Measurements from ENCODE around the gene ONECUT2.

- TF ChIP-seq RAD21 (IDR thresholded peaks at IDR 0.05; ENCODE audit: low read depth) = no peak
- TF ChIP-seq CTCF (IDR thresholded peaks at IDR 0.05 in 2 of 3, conservative IDR thresholded peaks at IDR 0.05 in 1 of 3; ENCODE audit: borderline replicate concordance in 1 of 3, insufficient read depth in 1 of 3, low read depth in 2 of 3, low read length in 2 of 3) = no peak
- TF ChIP-seq SP1 (IDR thresholded peaks at IDR 0.05; ENCODE audit: low read depth) = no peak
- no peak for TF ChIP-seq POLR2A (IDR thresholded peaks at IDR 0.05; ENCODE audit: borderline replicate concordance, extremely low read depth, insufficient read depth, insufficient read length)
- TF ChIP-seq POLR2AphosphoS5 (IDR thresholded peaks at IDR 0.05; ENCODE audit: low read depth, low read length) = no peak
- TF ChIP-seq EGR1 (IDR thresholded peaks at IDR 0.05; ENCODE audit: low read depth) = no peak
- TF ChIP-seq EZH2 (IDR thresholded peaks at IDR 0.05) = no peak
- TF ChIP-seq YY1 (IDR thresholded peaks at IDR 0.05; ENCODE audit: extremely low read depth, insufficient replicate concordance, low read depth, low read length) = no peak
- no peak for TF ChIP-seq EZH2phosphoT487 (IDR thresholded peaks at IDR 0.05; ENCODE audit: borderline replicate concordance)
- no peak for TF ChIP-seq CBX3 (IDR thresholded peaks at IDR 0.05; ENCODE audit: low read depth)
Measured at GRCh38 chr18:57533868-57534510, 98.8 kb downstream of the ONECUT2 start.

Measured in HCT116 (cell line).